ENCODE data around the gene DMTF1. TPM values are rescaled to one million over a fixed set of nuclear protein-coding genes. Genes with fewer than 3 reads are reported as not detected.
A peak's percentile ranks its signal among the peaks of the same experiment; 100 is the strongest.

The DMTF1 gene
- polyA plus RNA-seq, 1 donor (not counting 4 experiments of a cell fraction or from before 2014, with no cell fraction given) = 98.4 TPM

DNA sequence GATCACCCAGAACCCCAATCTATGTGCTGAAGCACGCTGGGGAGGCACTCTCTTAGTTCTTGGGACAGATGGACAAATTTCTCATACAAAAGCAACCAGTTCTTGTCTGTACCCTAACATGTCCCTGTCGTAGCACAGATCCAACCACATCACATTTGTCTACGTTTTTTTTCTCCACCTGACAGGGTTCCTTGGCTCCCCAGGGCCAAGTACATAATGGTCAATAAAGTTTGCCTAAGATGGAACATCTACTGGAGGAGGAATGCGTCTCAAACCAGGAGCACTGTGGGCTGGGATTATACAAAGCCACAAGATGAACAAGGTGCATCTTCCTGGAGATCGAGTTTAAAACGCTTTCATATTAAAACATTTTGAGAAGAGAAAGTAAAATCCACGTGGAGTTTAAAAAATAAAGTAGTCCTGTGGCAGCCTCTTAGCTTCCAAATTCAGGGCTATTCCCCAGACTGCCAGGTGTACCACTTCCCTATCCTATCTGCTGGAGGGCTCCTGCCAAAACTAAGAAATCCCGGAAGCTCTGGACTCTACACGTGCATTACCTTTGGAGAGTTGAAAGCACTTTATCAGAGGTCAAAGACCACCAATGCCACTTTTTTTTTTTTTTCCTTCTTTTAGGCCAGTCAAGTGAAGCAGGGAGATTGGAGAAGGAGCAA is 65.9 kb downstream of the DMTF1 start:
- Histone ChIP-seq H3K79me2 (ENCODE audit: control insufficient read depth, insufficient read depth, low read length) (peaks cover 32% of the 10 kb centered on the region), H3K9me3 (ENCODE audit: control insufficient read depth, low read depth, low read length) (no peaks in the 10 kb centered on the region), H3K27me3 (ENCODE audit: control insufficient read depth, extremely low read depth, insufficient read depth, low read length) (no peaks in the 10 kb centered on the region), H3K9ac (ENCODE audit: control insufficient read depth, extremely low read depth, insufficient read depth, low read length) (no peak overlapping the region), H3K4me1 (ENCODE audit: control insufficient read depth, extremely low read depth, insufficient read depth, low read length) (peaks cover 9% of the 10 kb centered on the region), H3K4me3 (ENCODE audit: control insufficient read depth in 2 of 3, extremely low read depth in 1 of 3, insufficient read depth in 2 of 3, low read depth in 1 of 3, low read length in 3 of 3) (peak overlapping the region; percentile 87 to 92 (median 91)), H3K9me1 (ENCODE audit: control insufficient read depth, extremely low read depth, insufficient read depth, low read length) (no peaks in the 10 kb centered on the region), H4K20me1 (ENCODE audit: control insufficient read depth, extremely low read depth, insufficient read depth, low read length) (no peaks in the 10 kb centered on the region), H3K4me2 (ENCODE audit: control insufficient read depth, extremely low read depth, insufficient read depth, low read depth, low read length) (peak overlapping the region; percentile 94), H2AFZ (ENCODE audit: control insufficient read depth, low read length) (no peak overlapping the region), H3K27ac (ENCODE audit: control insufficient read depth, insufficient read depth, low read length) (no peak overlapping the region), H3K36me3 (ENCODE audit: control insufficient read depth in 2 of 2, extremely low read depth in 1 of 2, insufficient read depth in 2 of 2, low read length in 2 of 2) (peaks cover 2 to 4% of the 10 kb centered on the region in 2 experiments)
- dilution Hi-C loops (cut with MboI; ENCODE audit: extremely low pct_ligation_motif_present, low sequenced_read_pairs) = no loop called here
- FAIRE-seq (no peak), DNase-seq (ENCODE audit: low read depth, low spot score) (no peak)
- TF ChIP-seq, protein P1, sequence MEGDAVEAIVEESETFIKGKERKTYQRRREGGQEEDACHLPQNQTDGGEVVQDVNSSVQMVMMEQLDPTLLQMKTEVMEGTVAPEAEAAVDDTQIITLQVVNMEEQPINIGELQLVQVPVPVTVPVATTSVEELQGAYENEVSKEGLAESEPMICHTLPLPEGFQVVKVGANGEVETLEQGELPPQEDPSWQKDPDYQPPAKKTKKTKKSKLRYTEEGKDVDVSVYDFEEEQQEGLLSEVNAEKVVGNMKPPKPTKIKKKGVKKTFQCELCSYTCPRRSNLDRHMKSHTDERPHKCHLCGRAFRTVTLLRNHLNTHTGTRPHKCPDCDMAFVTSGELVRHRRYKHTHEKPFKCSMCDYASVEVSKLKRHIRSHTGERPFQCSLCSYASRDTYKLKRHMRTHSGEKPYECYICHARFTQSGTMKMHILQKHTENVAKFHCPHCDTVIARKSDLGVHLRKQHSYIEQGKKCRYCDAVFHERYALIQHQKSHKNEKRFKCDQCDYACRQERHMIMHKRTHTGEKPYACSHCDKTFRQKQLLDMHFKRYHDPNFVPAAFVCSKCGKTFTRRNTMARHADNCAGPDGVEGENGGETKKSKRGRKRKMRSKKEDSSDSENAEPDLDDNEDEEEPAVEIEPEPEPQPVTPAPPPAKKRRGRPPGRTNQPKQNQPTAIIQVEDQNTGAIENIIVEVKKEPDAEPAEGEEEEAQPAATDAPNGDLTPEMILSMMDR (optimal IDR thresholded peaks at IDR 0.05 in 1 of 3, IDR thresholded peaks at IDR 0.05 in 1 of 3, conservative IDR thresholded peaks at IDR 0.05 in 1 of 3; ENCODE audit: extremely low read depth in 1 of 3, insufficient read depth in 2 of 3, low read length in 3 of 3) = no peak
- no peak for TF ChIP-seq EZH2 (IDR thresholded peaks at IDR 0.05; ENCODE audit: low read length)

DNA sequence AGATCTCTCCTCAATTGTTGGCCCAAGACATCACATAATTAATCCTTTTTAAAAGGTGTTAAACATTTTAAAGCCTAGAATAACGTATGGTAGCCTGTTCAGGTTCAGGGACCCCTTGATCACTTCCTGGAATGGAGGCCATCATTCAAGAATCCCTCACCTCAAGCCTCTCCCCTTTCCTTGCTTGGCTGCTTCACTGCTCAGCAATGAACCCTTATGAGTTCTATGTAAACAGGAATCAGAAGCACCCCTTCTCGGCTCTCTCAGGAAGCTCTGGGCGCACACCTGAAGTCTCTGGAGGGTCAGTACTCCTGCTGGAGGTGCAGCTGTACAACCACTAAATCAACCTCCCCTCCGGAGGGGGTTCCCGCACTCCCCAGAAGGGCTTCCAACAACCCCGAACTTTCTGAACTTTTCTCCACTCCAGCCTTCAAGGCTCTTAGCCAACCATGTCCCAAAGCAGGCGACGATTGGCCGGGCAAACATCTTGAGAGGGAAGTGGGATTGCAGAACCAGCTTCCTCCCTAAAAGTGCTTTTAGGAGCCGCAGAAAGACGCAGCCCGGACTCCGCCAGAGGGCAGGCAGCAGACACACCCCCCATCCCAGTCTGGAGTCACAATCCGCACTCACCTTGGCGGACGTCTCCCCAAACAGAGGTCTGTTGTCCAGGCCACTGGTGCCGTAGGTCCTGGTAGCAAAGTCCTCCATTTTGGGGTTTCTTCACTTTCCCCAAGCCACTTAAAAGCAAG is 66.7 kb downstream of the DMTF1 start:
- H4K20me1 ChIP-seq (ENCODE audit: control insufficient read depth, extremely low read depth, insufficient read depth, low read length) = no peaks in the 10 kb centered on the region
- peak overlapping the region; percentile 87 to 92 (median 91) for H3K4me3 ChIP-seq (ENCODE audit: control insufficient read depth in 2 of 3, extremely low read depth in 1 of 3, insufficient read depth in 2 of 3, low read depth in 1 of 3, low read length in 3 of 3)
- H3K79me2 ChIP-seq (ENCODE audit: control insufficient read depth, insufficient read depth, low read length) = peaks cover 30% of the 10 kb centered on the region
- peak overlapping the region; percentile 73 for H3K27ac ChIP-seq (ENCODE audit: control insufficient read depth, insufficient read depth, low read length)
- FAIRE-seq = no peak
- dilution Hi-C loops (cut with MboI; ENCODE audit: extremely low pct_ligation_motif_present, low sequenced_read_pairs) = no loop called here
- peaks cover 2 to 4% of the 10 kb centered on the region in 2 experiments for H3K36me3 ChIP-seq (ENCODE audit: control insufficient read depth in 2 of 2, extremely low read depth in 1 of 2, insufficient read depth in 2 of 2, low read length in 2 of 2)
- DNase-seq (ENCODE audit: low read depth, low spot score) = no peak
- peak overlapping the region; percentile 88 for H3K9ac ChIP-seq (ENCODE audit: control insufficient read depth, extremely low read depth, insufficient read depth, low read length)
- TF ChIP-seq EZH2 (IDR thresholded peaks at IDR 0.05; ENCODE audit: low read length) = no peak
- TF ChIP-seq, protein P1 (optimal IDR thresholded peaks at IDR 0.05 in 1 of 3, IDR thresholded peaks at IDR 0.05 in 1 of 3, conservative IDR thresholded peaks at IDR 0.05 in 1 of 3; ENCODE audit: extremely low read depth in 1 of 3, insufficient read depth in 2 of 3, low read length in 3 of 3) = peak in 2 of 3 experiments; percentile 12 to 14
- H3K9me1 ChIP-seq (ENCODE audit: control insufficient read depth, extremely low read depth, insufficient read depth, low read length) = no peaks in the 10 kb centered on the region
- peaks cover 14% of the 10 kb centered on the region for H3K4me1 ChIP-seq (ENCODE audit: control insufficient read depth, extremely low read depth, insufficient read depth, low read length)
- H3K4me2 ChIP-seq (ENCODE audit: control insufficient read depth, extremely low read depth, insufficient read depth, low read depth, low read length) = peak overlapping the region; percentile 94
- peak overlapping the region; percentile 95 for H2AFZ ChIP-seq (ENCODE audit: control insufficient read depth, low read length)
- H3K9me3 ChIP-seq (ENCODE audit: control insufficient read depth, low read depth, low read length) = no peaks in the 10 kb centered on the region
- H3K27me3 ChIP-seq (ENCODE audit: control insufficient read depth, extremely low read depth, insufficient read depth, low read length) = no peaks in the 10 kb centered on the region
